ENCODE measurements around the gene PRELID3B.
"Not testable (repeated sequence)": the region's sequence is repeated elsewhere in the genome, so short reads cannot be mapped to it uniquely, and the experiment has no call there.

PRELID3B gene

GRCh38 chr20:59026904-59027740 lies 15.5 kb downstream of the PRELID3B start:
- DNase-seq (ENCODE audit: low read depth, low spot score): no peak

GRCh38 chr20:59025511-59025910 lies 17.1 kb downstream of the PRELID3B start:
- DNase-seq (ENCODE audit: low read depth, low spot score): no peak

GRCh38 chr20:59025086-59025485 lies 17.5 kb downstream of the PRELID3B start:
- DNase-seq (ENCODE audit: low read depth, low spot score): no peak

- DNase-seq (ENCODE audit: low read depth, low spot score): no peak
Measured at GRCh38 chr20:59024111-59024530, 18.5 kb downstream of the PRELID3B start.

GRCh38 chr20:59023616-59024015 lies 19.0 kb downstream of the PRELID3B start:
- DNase-seq (ENCODE audit: low read depth, low spot score): no peak

GRCh38 chr20:59022754-59023153 lies 19.8 kb downstream of the PRELID3B start:
- no peak for DNase-seq (ENCODE audit: low read depth, low spot score)

GRCh38 chr20:59020938-59021551 lies 21.5 kb downstream of the PRELID3B start:
- no peak for DNase-seq (ENCODE audit: low read depth, low spot score)

GRCh38 chr20:59019217-59019616 lies 23.4 kb downstream of the PRELID3B start, which contains the start of gene TUBB1:
TUBB1 (plus strand) TSS chr20:59019429; CDS start chr20:59019523, 94 bp downstream.
- no peak for DNase-seq (ENCODE audit: low read depth, low spot score)

GRCh38 chr20:59018817-59019216 lies 23.8 kb downstream of the PRELID3B start:
- DNase-seq (ENCODE audit: low read depth, low spot score): no peak

- no peak for DNase-seq (ENCODE audit: low read depth, low spot score)
Measured at GRCh38 chr20:59017493-59018231, 24.9 kb downstream of the PRELID3B start.

GRCh38 chr20:59016795-59017492 lies 25.6 kb downstream of the PRELID3B start:
- DNase-seq (ENCODE audit: low read depth, low spot score): no peak

GRCh38 chr20:59015812-59016711 lies 26.5 kb downstream of the PRELID3B start:
- no peak for DNase-seq (ENCODE audit: low read depth, low spot score)

GRCh38 chr20:59015411-59015810 lies 27.2 kb downstream of the PRELID3B start:
- DNase-seq (ENCODE audit: low read depth, low spot score): no peak

- no peak for DNase-seq (ENCODE audit: low read depth, low spot score)
Measured at GRCh38 chr20:59014680-59015389, 27.8 kb downstream of the PRELID3B start.

- no peak for DNase-seq (ENCODE audit: low read depth, low spot score)
Measured at GRCh38 chr20:59013959-59014608, 28.5 kb downstream of the PRELID3B start.

- DNase-seq (ENCODE audit: low read depth, low spot score): no peak
Measured at GRCh38 chr20:59013031-59013951, 29.3 kb downstream of the PRELID3B start.

GRCh38 chr20:59011874-59012157 lies 30.8 kb downstream of the PRELID3B start:
- DNase-seq (ENCODE audit: low read depth, low spot score): not testable (repeated sequence)

GRCh38 chr20:59010995-59011873 lies 31.4 kb downstream of the PRELID3B start:
- no peak for DNase-seq (ENCODE audit: low read depth, low spot score)

Data from activated CD4-positive, CD25-positive, alpha-beta regulatory T cell treated with anti-CD3 and anti-CD28 coated beads, Interleukin-2, amount 50 U/mL, for 16 hours (primary cell).